Activated CD4-positive, CD25-positive, alpha-beta regulatory T cell (primary cell): ENCODE measurements around the gene FRMD4A.
A peak's percentile ranks its signal among the peaks of the same experiment; 100 is the strongest.
"Not testable (repeated sequence)": the region's sequence is repeated elsewhere in the genome, so short reads cannot be mapped to it uniquely, and the experiment has no call there.

Source experiments
- DNase-seq, 4 experiments: peaks; one replicate each; lab custom pipeline; 2025; lab: John Stamatoyannopoulos, UW

FRMD4A gene

GRCh38 chr10:14056610-14057332 lies 274.0 kb downstream of the FRMD4A start:
- no peak for DNase-seq

GRCh38 chr10:14052931-14053330 lies 277.8 kb downstream of the FRMD4A start:
- no peak for DNase-seq

- DNase-seq: no peak
Measured at GRCh38 chr10:14050598-14050997, 280.1 kb downstream of the FRMD4A start.

GRCh38 chr10:14048930-14049613 lies 281.7 kb downstream of the FRMD4A start:
- no peak for DNase-seq

GRCh38 chr10:14047431-14047830 lies 283.3 kb downstream of the FRMD4A start:
- no peak for DNase-seq

GRCh38 chr10:14042051-14042450 lies 288.7 kb downstream of the FRMD4A start:
- DNase-seq: not testable (repeated sequence)

GRCh38 chr10:14040787-14041631 lies 289.7 kb downstream of the FRMD4A start:
- no peak for DNase-seq

- DNase-seq: no peak
Measured at GRCh38 chr10:14039968-14040668, 290.6 kb downstream of the FRMD4A start.

- DNase-seq: no peak
Measured at GRCh38 chr10:14036233-14036632, 294.5 kb downstream of the FRMD4A start.

- DNase-seq: no peak
Measured at GRCh38 chr10:14035506-14035905, 295.2 kb downstream of the FRMD4A start.

- DNase-seq: peak in 3 of 4 experiments; percentile 2 to 39 (median 2)
Measured at GRCh38 chr10:14032406-14032998, 298.2 kb downstream of the FRMD4A start.

GRCh38 chr10:14026325-14026724 lies 304.4 kb downstream of the FRMD4A start:
- no peak for DNase-seq

GRCh38 chr10:14025283-14026189 lies 305.2 kb downstream of the FRMD4A start:
- no peak for DNase-seq

- DNase-seq: no peak
Measured at GRCh38 chr10:14024329-14025202, 306.2 kb downstream of the FRMD4A start.

- DNase-seq: no peak
Measured at GRCh38 chr10:14023673-14024328, 306.9 kb downstream of the FRMD4A start.

- DNase-seq: no peak
Measured at GRCh38 chr10:14022954-14023672, 307.6 kb downstream of the FRMD4A start.

GRCh38 chr10:14022052-14022451 lies 308.7 kb downstream of the FRMD4A start:
- no peak for DNase-seq

- no peak for DNase-seq
Measured at GRCh38 chr10:14020037-14020664, 310.6 kb downstream of the FRMD4A start.
